ENCODE measurements around the gene ANXA6.

GRCh38 chr5:151092762-151093161 lies 64.8 kb downstream of the ANXA6 start:
- TF ChIP-seq CTCF (IDR thresholded peaks at IDR 0.05) (no peak), POLR2A (IDR thresholded peaks at IDR 0.05) (no peak)

Data from esophagus squamous epithelium (tissue), 4 donors.